IPS-20b (cell line): ENCODE results near the gene CSMD2.

Experiments
- H3K27ac ChIP-seq: one replicate; pipeline ENCODE4 v1.5.1; 2013; ENCODE audit warnings: low read length
- H3K27me3 ChIP-seq: 2 replicates; pipeline ENCODE4 v1.6.1; 2013; ENCODE audit warnings: mild to moderate bottlenecking, low read length, inconsistent platforms; ENCODE audit not compliant: insufficient read depth
- H3K36me3 ChIP-seq: 2 replicates; pipeline ENCODE4 v1.6.1; 2013; ENCODE audit warnings: low read depth, mild to moderate bottlenecking, inconsistent platforms, low read length, moderate library complexity; ENCODE audit not compliant: insufficient read depth
- H3K4me1 ChIP-seq: 2 replicates; pipeline ENCODE4 v1.6.1; 2013; ENCODE audit warnings: mild to moderate bottlenecking, control low read depth, inconsistent platforms, low read length, moderate library complexity; ENCODE audit not compliant: insufficient read depth
- H3K4me3 ChIP-seq: 2 replicates; pipeline ENCODE4 v1.5.1; 2013; ENCODE audit warnings: mild to moderate bottlenecking, low read length, inconsistent platforms
- H3K9ac ChIP-seq: 2 replicates; pipeline ENCODE4 v1.6.1; 2013; ENCODE audit warnings: low read depth, mild to moderate bottlenecking, inconsistent platforms, low read length, moderate library complexity
- H3K9me3 ChIP-seq: 2 replicates; pipeline ENCODE4 v1.6.1; 2013; ENCODE audit warnings: mild to moderate bottlenecking, low read depth, low read length, inconsistent platforms; ENCODE audit not compliant: insufficient read depth

The CSMD2 gene

GRCh38 chr1:33860671-33861070 lies 304.4 kb downstream of the CSMD2 start:
- no peaks in the 10 kb centered on the region for H3K27me3 ChIP-seq
- H3K9ac ChIP-seq, result no peak overlapping the region
- H3K4me1 ChIP-seq, result no peaks in the 10 kb centered on the region
- no peaks in the 10 kb centered on the region for H3K9me3 ChIP-seq
- H3K27ac ChIP-seq, result no peak overlapping the region
- no peaks in the 10 kb centered on the region for H3K36me3 ChIP-seq
- no peak overlapping the region for H3K4me3 ChIP-seq

- Histone ChIP-seq H3K4me3 (no peak overlapping the region), H3K9ac (no peak overlapping the region), H3K4me1 (peaks cover 16% of the 10 kb centered on the region), H3K27me3 (no peaks in the 10 kb centered on the region), H3K27ac (no peak overlapping the region), H3K9me3 (no peaks in the 10 kb centered on the region), H3K36me3 (no peaks in the 10 kb centered on the region)
Observed at GRCh38 chr1:33854091-33854490, 310.9 kb downstream of the CSMD2 start.

GRCh38 chr1:33853431-33853830 lies 311.6 kb downstream of the CSMD2 start:
- Histone ChIP-seq H3K4me3 (no peak overlapping the region), H3K36me3 (no peaks in the 10 kb centered on the region), H3K9ac (no peak overlapping the region), H3K27ac (no peak overlapping the region), H3K27me3 (no peaks in the 10 kb centered on the region), H3K9me3 (no peaks in the 10 kb centered on the region), H3K4me1 (peaks cover 22% of the 10 kb centered on the region)

- Histone ChIP-seq H3K27me3 (no peaks in the 10 kb centered on the region), H3K36me3 (no peaks in the 10 kb centered on the region), H3K9ac (no peak overlapping the region), H3K4me1 (peaks cover 29% of the 10 kb centered on the region), H3K9me3 (no peaks in the 10 kb centered on the region), H3K4me3 (no peak overlapping the region), H3K27ac (no peak overlapping the region)
Observed at GRCh38 chr1:33852711-33853110, 312.3 kb downstream of the CSMD2 start.

- H3K36me3 ChIP-seq, result no peaks in the 10 kb centered on the region
- no peaks in the 10 kb centered on the region for H3K27me3 ChIP-seq
- no peak overlapping the region for H3K4me3 ChIP-seq
- H3K9me3 ChIP-seq, result no peaks in the 10 kb centered on the region
- no peak overlapping the region for H3K27ac ChIP-seq
- H3K4me1 ChIP-seq, result peaks cover 29% of the 10 kb centered on the region
- H3K9ac ChIP-seq, result no peak overlapping the region
Observed at GRCh38 chr1:33850481-33850880, 314.5 kb downstream of the CSMD2 start.

GRCh38 chr1:33849211-33849610 lies 315.8 kb downstream of the CSMD2 start:
- Histone ChIP-seq H3K27ac (no peak overlapping the region), H3K9me3 (no peaks in the 10 kb centered on the region), H3K4me3 (no peak overlapping the region), H3K9ac (peak overlapping the region; percentile 3; the same call in 1 of the 2 replicates), H3K36me3 (no peaks in the 10 kb centered on the region), H3K27me3 (no peaks in the 10 kb centered on the region), H3K4me1 (peaks cover 29% of the 10 kb centered on the region)

GRCh38 chr1:33848205-33848937 lies 316.7 kb downstream of the CSMD2 start:
- H3K9ac ChIP-seq, result peak overlapping the region; percentile 14; the same call in 1 of the 2 replicates
- no peaks in the 10 kb centered on the region for H3K36me3 ChIP-seq
- H3K9me3 ChIP-seq, result no peaks in the 10 kb centered on the region
- H3K4me1 ChIP-seq, result peaks cover 26% of the 10 kb centered on the region
- peak overlapping the region; percentile 39; the same call in 1 of the 2 replicates for H3K4me3 ChIP-seq
- no peaks in the 10 kb centered on the region for H3K27me3 ChIP-seq
- H3K27ac ChIP-seq, result peak overlapping the region; percentile 19

- H3K27me3 ChIP-seq, result no peaks in the 10 kb centered on the region
- no peaks in the 10 kb centered on the region for H3K36me3 ChIP-seq
- H3K4me3 ChIP-seq, result no peak overlapping the region
- H3K4me1 ChIP-seq, result peaks cover 26% of the 10 kb centered on the region
- no peak overlapping the region for H3K9ac ChIP-seq
- H3K27ac ChIP-seq, result no peak overlapping the region
- H3K9me3 ChIP-seq, result no peaks in the 10 kb centered on the region
Observed at GRCh38 chr1:33846861-33847260, 318.2 kb downstream of the CSMD2 start.

GRCh38 chr1:33844166-33844565 lies 320.9 kb downstream of the CSMD2 start:
- no peaks in the 10 kb centered on the region for H3K27me3 ChIP-seq
- no peak overlapping the region for H3K27ac ChIP-seq
- H3K36me3 ChIP-seq, result no peaks in the 10 kb centered on the region
- no peak overlapping the region for H3K9ac ChIP-seq
- H3K9me3 ChIP-seq, result no peaks in the 10 kb centered on the region
- H3K4me3 ChIP-seq, result no peak overlapping the region
- H3K4me1 ChIP-seq, result peaks cover 14% of the 10 kb centered on the region

GRCh38 chr1:33842348-33842747 lies 322.7 kb downstream of the CSMD2 start:
- Histone ChIP-seq H3K27me3 (no peaks in the 10 kb centered on the region), H3K36me3 (no peaks in the 10 kb centered on the region), H3K4me1 (no peaks in the 10 kb centered on the region), H3K4me3 (no peak overlapping the region), H3K9ac (no peak overlapping the region), H3K9me3 (no peaks in the 10 kb centered on the region), H3K27ac (no peak overlapping the region)

GRCh38 chr1:33841494-33841893 lies 323.5 kb downstream of the CSMD2 start:
- Histone ChIP-seq H3K27ac (no peak overlapping the region), H3K9me3 (peaks cover 8% of the 10 kb centered on the region), H3K4me1 (no peaks in the 10 kb centered on the region), H3K27me3 (no peaks in the 10 kb centered on the region), H3K36me3 (no peaks in the 10 kb centered on the region), H3K4me3 (no peak overlapping the region), H3K9ac (no peak overlapping the region)

GRCh38 chr1:33837635-33838034 lies 327.4 kb downstream of the CSMD2 start:
- H3K4me3 ChIP-seq, result no peak overlapping the region
- H3K9me3 ChIP-seq, result peaks cover 8% of the 10 kb centered on the region
- no peak overlapping the region for H3K27ac ChIP-seq
- H3K4me1 ChIP-seq, result no peaks in the 10 kb centered on the region
- no peaks in the 10 kb centered on the region for H3K36me3 ChIP-seq
- no peaks in the 10 kb centered on the region for H3K27me3 ChIP-seq
- H3K9ac ChIP-seq, result no peak overlapping the region
